Liver (tissue), 3 donors: ENCODE data around the gene IFIT1B.

Experiments used
- FOXA1 ChIP-seq: IDR thresholded peaks from 2 replicates; pipeline ENCODE4 v1.6.1; 2016; ENCODE audit warnings: antibody characterized with exemption
- HNF4A ChIP-seq, 2 donors: conservative IDR thresholded peaks; 2 replicates each; pipeline ENCODE4 v1.6.1; 2016; ENCODE audit warnings: antibody characterized with exemption in 2 of 2, mild to moderate bottlenecking in 2 of 2
- HNF4G ChIP-seq: IDR thresholded peaks from 2 replicates; pipeline ENCODE4 v1.6.1; 2016; ENCODE audit warnings: antibody characterized with exemption
- RAD21 ChIP-seq, 2 donors: IDR thresholded peaks; 2 replicates each; pipeline ENCODE4 v1.6.1; 2016; ENCODE audit warnings: antibody characterized with exemption in 2 of 2, mild to moderate bottlenecking in 2 of 2
- TAF1 ChIP-seq: conservative IDR thresholded peaks from 2 replicates; pipeline ENCODE4 v1.6.1; 2016; ENCODE audit warnings: antibody characterized with exemption, mild to moderate bottlenecking
- TF ChIP-seq, protein P1 (sequence below): fragments of 150-350 bp; IDR thresholded peaks from 2 replicates; pipeline ENCODE4 v1.5.1; 2017; ENCODE audit warnings: improper control_type of control experiment, low read depth, low read length; ENCODE audit not compliant: missing input control
- donor health status: healthy.
- donor health status: healthy.

DNA sequence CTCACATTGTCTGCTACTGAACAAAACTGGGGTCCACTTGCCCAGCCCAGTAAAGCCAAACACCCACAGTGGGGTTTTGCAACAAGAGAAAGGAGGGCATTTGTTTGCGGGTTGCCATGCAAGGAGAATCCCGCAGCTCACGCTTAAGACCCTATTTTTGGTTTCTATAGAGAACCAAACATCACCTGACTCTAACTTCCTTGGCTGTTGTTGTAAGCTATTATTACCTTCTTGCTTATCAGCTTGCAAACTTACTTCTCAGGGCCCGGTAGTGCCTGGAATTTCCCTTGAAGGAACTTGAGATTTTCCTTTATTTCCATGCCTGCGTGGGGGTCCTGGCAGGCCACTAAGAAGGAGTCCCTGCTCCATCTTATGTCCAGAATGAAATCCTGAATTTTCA, 29.4 kb upstream of the IFIT1B start:
- no peak for TF ChIP-seq HNF4G
- no peak for TF ChIP-seq TAF1
- TF ChIP-seq, protein P1, sequence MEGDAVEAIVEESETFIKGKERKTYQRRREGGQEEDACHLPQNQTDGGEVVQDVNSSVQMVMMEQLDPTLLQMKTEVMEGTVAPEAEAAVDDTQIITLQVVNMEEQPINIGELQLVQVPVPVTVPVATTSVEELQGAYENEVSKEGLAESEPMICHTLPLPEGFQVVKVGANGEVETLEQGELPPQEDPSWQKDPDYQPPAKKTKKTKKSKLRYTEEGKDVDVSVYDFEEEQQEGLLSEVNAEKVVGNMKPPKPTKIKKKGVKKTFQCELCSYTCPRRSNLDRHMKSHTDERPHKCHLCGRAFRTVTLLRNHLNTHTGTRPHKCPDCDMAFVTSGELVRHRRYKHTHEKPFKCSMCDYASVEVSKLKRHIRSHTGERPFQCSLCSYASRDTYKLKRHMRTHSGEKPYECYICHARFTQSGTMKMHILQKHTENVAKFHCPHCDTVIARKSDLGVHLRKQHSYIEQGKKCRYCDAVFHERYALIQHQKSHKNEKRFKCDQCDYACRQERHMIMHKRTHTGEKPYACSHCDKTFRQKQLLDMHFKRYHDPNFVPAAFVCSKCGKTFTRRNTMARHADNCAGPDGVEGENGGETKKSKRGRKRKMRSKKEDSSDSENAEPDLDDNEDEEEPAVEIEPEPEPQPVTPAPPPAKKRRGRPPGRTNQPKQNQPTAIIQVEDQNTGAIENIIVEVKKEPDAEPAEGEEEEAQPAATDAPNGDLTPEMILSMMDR: no peak
- TF ChIP-seq HNF4A (conservative IDR thresholded peaks at IDR 0.05): no peak
- no peak for TF ChIP-seq FOXA1
- no peak for TF ChIP-seq RAD21 (IDR thresholded peaks at IDR 0.05)
